Body of pancreas (tissue), 4 donors: ENCODE data around the gene GLMN. TPM values are rescaled to one million over a fixed set of nuclear protein-coding genes. Genes with fewer than 3 reads are reported as not detected.

ENCODE experiments used
- ATAC-seq: fragments of 150-250 bp; one replicate; pipeline ENCODE4 v1.9.1; 2016
- DNase-seq, 4 donors: peaks; one replicate each; pipeline ENCODE4 v3.0.0-alpha.2; 2019
- H3K27ac ChIP-seq, 4 donors: fragments of 200-600 bp; sonication (generic); 1 replicate in 3 of 4; 2 replicates in 1 of 4; pipeline versions ENCODE4 v1.5.1 to v1.6.1; 2016 to 2019; ENCODE audit warnings: mild to moderate bottlenecking in 1 of 4, mixed read lengths in 1 of 4, moderate library complexity in 1 of 4
- H3K27me3 ChIP-seq, 2 donors: fragments of 200-600 bp; sonication (generic); one replicate each; pipeline ENCODE4 v1.6.0; 2016; ENCODE audit warnings: mild to moderate bottlenecking in 1 of 2
- H3K36me3 ChIP-seq, 2 donors: fragments of 200-600 bp; sonication (generic); replicated peaks in 1 of 2; 2 replicates each; pipeline ENCODE4 v1.5.1; 2016; ENCODE audit warnings: low read depth in 2 of 2; ENCODE audit not compliant: insufficient read depth in 1 of 2
- H3K4me1 ChIP-seq: fragments of 200-600 bp; sonication (generic); one replicate; pipeline ENCODE4 v1.6.0; 2016
- H3K4me3 ChIP-seq, 2 donors: fragments of 200-600 bp; sonication (generic); 1 replicate in 1 of 2; 2 replicates in 1 of 2; pipeline ENCODE4 v1.5.1; 2016 to 2019
- H3K9me3 ChIP-seq, 3 donors: fragments of 200-600 bp; sonication (generic); 1 replicate in 2 of 3; 2 replicates in 1 of 3; pipeline ENCODE4 v1.5.1; 2016
- CTCF ChIP-seq, 7 experiments: fragments of 450-650 bp in 4 of 7; fragments of 200-600 bp in 3 of 7; sonication (generic) in 3 of 7; IDR thresholded peaks; one replicate each; pipeline ENCODE4 v1.5.1; 2016 to 2019; ENCODE audit warnings: antibody characterized with exemption in 7 of 7
- POLR2A ChIP-seq, 3 donors: fragments of 450-650 bp; IDR thresholded peaks; one replicate each; pipeline ENCODE4 v1.6.1; 2016; ENCODE audit warnings: antibody characterized with exemption in 3 of 3, mild to moderate bottlenecking in 2 of 3
- WGBS, 2 donors: methylation state at CpG; one replicate each; pipeline ENCODE4 v1.1.5; 2017; 5-methylcytosine and 5-hydroxymethylcytosine counted together
- intact Hi-C: fragments of 100-400 bp; cut with DNase I; formaldehyde crosslinking; loops from one replicate; pipeline ENCODE4 v1.15.1; 2023
- total RNA-seq, 2 donors: library from RNA; depleted of rRNA; stranded (reverse); fragments of >200 nt; gene quantifications; one replicate each; pipeline ENCODE4 v1.1.0, GENCODE V29; 2016

GLMN gene
- total RNA-seq, 2 donors from 2014 or later = 3.6 to 4.7 TPM

GRCh38 chr1:92210701-92211100 is 88.1 kb downstream of the GLMN start:
- WGBS, 2 donors = 47 to 54% methylated on average over 2 of the region's 2 CpGs

DNA sequence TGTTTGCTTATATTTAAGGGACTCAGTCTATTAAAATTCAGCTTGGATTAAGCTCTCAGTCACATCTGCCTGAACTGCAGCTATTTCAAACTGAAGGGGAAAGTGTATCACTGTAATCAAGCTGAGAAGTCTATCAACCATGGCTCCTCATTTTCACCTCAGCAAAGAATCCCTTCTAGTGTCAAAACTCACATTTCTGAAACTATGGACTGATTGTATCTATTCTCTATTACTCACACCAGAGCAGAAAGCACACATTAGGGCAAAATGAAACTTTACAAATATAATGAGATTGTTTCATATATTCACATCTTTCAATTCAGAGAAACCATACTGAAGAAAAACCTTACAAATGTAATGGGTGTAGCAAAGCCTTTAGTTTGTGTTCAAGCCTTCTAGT is 95.7 kb downstream of the GLMN start:
- intact Hi-C loops = no loop called here

More at GRCh38 chr1:92210701-92211100, 88.1 kb downstream of the GLMN start:
- Histone ChIP-seq H3K27ac (no peak overlapping the region), H3K9me3 (no peaks in the 10 kb centered on the region), H3K36me3 (no peaks in the 10 kb centered on the region), H3K4me1 (no peaks in the 10 kb centered on the region), H3K4me3 (no peak overlapping the region), H3K27me3 (no peaks in the 10 kb centered on the region)
- no peak for DNase-seq
- no peak for ATAC-seq
- TF ChIP-seq CTCF (IDR thresholded peaks at IDR 0.05) = no peak
- TF ChIP-seq POLR2A (IDR thresholded peaks at IDR 0.05) = no peak
- intact Hi-C loops = no loop called here

GRCh38 chr1:92201973-92202372 is 96.8 kb downstream of the GLMN start:
- H3K9me3 ChIP-seq = no peaks in the 10 kb centered on the region
- intact Hi-C loops = no loop called here
- 72 to 77% methylated on average over 5 of the region's 5 CpGs for WGBS, 2 donors
- H3K27me3 ChIP-seq = no peaks in the 10 kb centered on the region
- TF ChIP-seq CTCF (IDR thresholded peaks at IDR 0.05) = no peak
- TF ChIP-seq POLR2A (IDR thresholded peaks at IDR 0.05) = no peak
- H3K27ac ChIP-seq = no peak overlapping the region
- H3K36me3 ChIP-seq = no peaks in the 10 kb centered on the region
- no peak overlapping the region for H3K4me3 ChIP-seq
- no peaks in the 10 kb centered on the region for H3K4me1 ChIP-seq
- no peak for DNase-seq
- no peak for ATAC-seq

More for the DNA sequence above, 95.7 kb downstream of the GLMN start:
- ATAC-seq = no peak
- Histone ChIP-seq H3K9me3 (no peaks in the 10 kb centered on the region), H3K27me3 (no peaks in the 10 kb centered on the region), H3K4me3 (no peak overlapping the region), H3K4me1 (no peaks in the 10 kb centered on the region), H3K27ac (no peak overlapping the region), H3K36me3 (no peaks in the 10 kb centered on the region)
- DNase-seq = no peak
- TF ChIP-seq CTCF (IDR thresholded peaks at IDR 0.05) (no peak), POLR2A (IDR thresholded peaks at IDR 0.05) (no peak)

Other genes with a start within 250 kb of the GLMN start
- not detected for gene SETSIP, start 223.6 kb downstream of the GLMN start, total RNA-seq
- 1 to 10 TPM; 4.7 to 6.6 TPM for gene BTBD8, start 218.6 kb downstream of the GLMN start, total RNA-seq
- not detected for gene C1orf146, start 81.1 kb downstream of the GLMN start, total RNA-seq
- gene RPAP2, start 72 bp upstream of the GLMN start, total RNA-seq = 1 to 10 TPM; 3.9 to 4.9 TPM
- 10 to 100 TPM in 1 of 2 donors, 1 to 10 TPM in 1; 6.7 to 14.5 TPM for gene GFI1, start 187.9 kb upstream of the GLMN start, total RNA-seq